ENCODE data around the gene GTF3C4. TPM values are rescaled to one million over a fixed set of nuclear protein-coding genes. Genes with fewer than 3 reads are reported as not detected.

Gene GTF3C4
- polyA plus RNA-seq, 1 experiment: 2.8 TPM

GRCh38 chr9:132651259-132651658 is 19.0 kb upstream of the GTF3C4 start:
- CTCF ChIA-PET: interaction anchor here (0.6 to 2.5 kb wide), 14 partner anchors 9 to 501 kb away, joined by 3 to 18 read pairs (median 4); partner anchors contain the start of gene CFAP77
- POLR2A ChIA-PET: no interaction called here
- TF ChIP-seq CTCF (IDR thresholded peaks at IDR 0.05; ENCODE audit: insufficient read depth, low read depth, low read length): peak; percentile 68
- H3K4me3 ChIP-seq (ENCODE audit: low read depth, low read length): no peak overlapping the region
- H3K27me3 ChIP-seq (ENCODE audit: control insufficient read depth, insufficient read depth, low read length): no peaks in the 10 kb centered on the region
- no peak for DNase-seq (ENCODE audit: low read depth)
- H3K36me3 ChIP-seq (ENCODE audit: control insufficient read depth, insufficient read depth, low read length): peaks cover 7% of the 10 kb centered on the region

- no peaks in the 10 kb centered on the region for H3K27me3 ChIP-seq (ENCODE audit: control insufficient read depth, insufficient read depth, low read length)
- ChIA-PET CTCF (interaction anchor here (0.7 kb wide), 1 partner anchor 249 kb away, joined by 3 read pairs; no protein-coding TSS in a partner anchor), POLR2A (no interaction called here)
- no peak for TF ChIP-seq CTCF (IDR thresholded peaks at IDR 0.05; ENCODE audit: insufficient read depth, low read depth, low read length)
- DNase-seq (ENCODE audit: low read depth): no peak
- H3K4me3 ChIP-seq (ENCODE audit: low read depth, low read length): no peak overlapping the region
- H3K36me3 ChIP-seq (ENCODE audit: control insufficient read depth, insufficient read depth, low read length): peaks cover 11% of the 10 kb centered on the region
Measured at GRCh38 chr9:132656299-132656698, 14.0 kb upstream of the GTF3C4 start.

- ChIA-PET CTCF (interaction anchor here (1.0 to 3.8 kb wide), 2 partner anchors 11 to 155 kb away, joined by 3 to 18 read pairs; no protein-coding TSS in a partner anchor), POLR2A (no interaction called here)
- no peak for DNase-seq (ENCODE audit: low read depth)
- TF ChIP-seq CTCF (IDR thresholded peaks at IDR 0.05; ENCODE audit: insufficient read depth, low read depth, low read length): no peak
- no peaks in the 10 kb centered on the region for H3K27me3 ChIP-seq (ENCODE audit: control insufficient read depth, insufficient read depth, low read length)
- peaks cover 10% of the 10 kb centered on the region for H3K36me3 ChIP-seq (ENCODE audit: control insufficient read depth, insufficient read depth, low read length)
- H3K4me3 ChIP-seq (ENCODE audit: low read depth, low read length): no peak overlapping the region
Measured at GRCh38 chr9:132662152-132662945, 7.9 kb upstream of the GTF3C4 start.

- ChIA-PET CTCF (interaction anchor here (1.0 to 3.8 kb wide), 2 partner anchors 12 to 156 kb away, joined by 3 to 18 read pairs; no protein-coding TSS in a partner anchor), POLR2A (no interaction called here)
- no peak overlapping the region for H3K4me3 ChIP-seq (ENCODE audit: low read depth, low read length)
- H3K36me3 ChIP-seq (ENCODE audit: control insufficient read depth, insufficient read depth, low read length): peaks cover 9% of the 10 kb centered on the region
- no peak for DNase-seq (ENCODE audit: low read depth)
- TF ChIP-seq CTCF (IDR thresholded peaks at IDR 0.05; ENCODE audit: insufficient read depth, low read depth, low read length): no peak
- H3K27me3 ChIP-seq (ENCODE audit: control insufficient read depth, insufficient read depth, low read length): no peaks in the 10 kb centered on the region
Measured at GRCh38 chr9:132663117-132663516, 7.1 kb upstream of the GTF3C4 start.

- CTCF ChIA-PET: interaction anchor here (3.8 kb wide), 1 partner anchor 13 kb away, joined by 18 read pairs; no protein-coding TSS in a partner anchor
- Histone ChIP-seq H3K36me3 (ENCODE audit: control insufficient read depth, insufficient read depth, low read length) (peaks cover 8% of the 10 kb centered on the region), H3K27me3 (ENCODE audit: control insufficient read depth, insufficient read depth, low read length) (no peaks in the 10 kb centered on the region), H3K4me3 (ENCODE audit: low read depth, low read length) (no peak overlapping the region)
- POLR2A ChIA-PET: no interaction called here
- DNase-seq (ENCODE audit: low read depth): no peak
- TF ChIP-seq CTCF (IDR thresholded peaks at IDR 0.05; ENCODE audit: insufficient read depth, low read depth, low read length): no peak
Measured at GRCh38 chr9:132663851-132664250, 6.4 kb upstream of the GTF3C4 start.
